ENCODE measurements around the gene CRBN.

CRBN gene

GRCh38 chr3:3109407-3110298 is 69.8 kb downstream of the CRBN start:
- no peak for DNase-seq

- DNase-seq: no peak
Measured at GRCh38 chr3:3107858-3108257, 71.6 kb downstream of the CRBN start.

- DNase-seq: no peak
Measured at GRCh38 chr3:3107181-3107580, 72.3 kb downstream of the CRBN start.

- DNase-seq: no peak
Measured at GRCh38 chr3:3105815-3106214, 73.7 kb downstream of the CRBN start.

GRCh38 chr3:3105246-3105645 is 74.2 kb downstream of the CRBN start:
- no peak for DNase-seq

- DNase-seq: no peak
Measured at GRCh38 chr3:3102751-3103150, 76.7 kb downstream of the CRBN start.

GRCh38 chr3:3101660-3102458 is 77.6 kb downstream of the CRBN start:
- no peak for DNase-seq

Data from NCI-H2029 treated with DMSO at 0.1 percent for 48 hours (cell line).